Measurements from ENCODE around the gene YIPF4. TPM values are rescaled to one million over a fixed set of nuclear protein-coding genes. Genes with fewer than 3 reads are reported as not detected.
"Not testable (repeated sequence)": the region's sequence is repeated elsewhere in the genome, so short reads cannot be mapped to it uniquely, and the experiment has no call there.

Gene YIPF4
- total and polyA plus RNA-seq, 2 donors (not counting 3 experiments of a cell fraction or from before 2014, with no cell fraction given): 8.6 to 40.1 TPM

DNA sequence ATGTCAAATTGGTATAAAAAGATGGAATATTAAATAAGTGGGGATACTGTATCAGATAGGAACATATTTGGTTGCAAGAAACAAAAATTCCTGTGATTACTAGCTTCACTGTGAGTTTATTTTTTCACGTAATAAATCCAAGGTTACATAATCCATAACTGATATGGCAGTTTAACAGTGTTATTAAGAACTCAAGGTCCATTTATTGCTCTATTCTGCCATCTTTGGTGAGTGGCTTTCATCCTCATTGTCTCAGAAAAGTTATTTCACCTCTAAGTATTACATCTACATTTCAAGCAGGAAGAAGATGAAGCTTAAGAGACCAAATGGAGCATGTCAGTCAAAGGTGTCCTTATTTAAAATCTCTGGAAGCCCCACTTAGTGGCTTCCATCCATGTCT, 37.2 kb downstream of the YIPF4 start:
- dilution Hi-C loops (cut with MboI; ENCODE audit: extremely low pct_ligation_motif_present, low sequenced_read_pairs): no loop called here
- BruUV-seq (replicated peaks): no TSS peak
- TF ChIP-seq GATA2 (IDR thresholded peaks at IDR 0.05; ENCODE audit: insufficient read depth, insufficient read length, low read depth, low read length): no peak
- TF ChIP-seq MYC (IDR thresholded peaks at IDR 0.05; ENCODE audit: low read depth, low read length): no peak
- TF ChIP-seq POLR2A (IDR thresholded peaks at IDR 0.05; ENCODE audit: low read depth, low read length): no peak
- no peak for TF ChIP-seq CTCF (IDR thresholded peaks at IDR 0.05; ENCODE audit: extremely low read depth in 1 of 2, insufficient read depth in 1 of 2, low read depth in 1 of 2, low read length in 2 of 2)
- no peak for TF ChIP-seq POLR2AphosphoS5 (IDR thresholded peaks at IDR 0.05; ENCODE audit: insufficient read depth, low read depth, low read length)
- TF ChIP-seq EZH2 (IDR thresholded peaks at IDR 0.05; ENCODE audit: borderline replicate concordance, low read depth, low read length, severe bottlenecking): no peak
- TF ChIP-seq FOS (IDR thresholded peaks at IDR 0.05; ENCODE audit: borderline replicate concordance, insufficient read depth, low read length): no peak
- TF ChIP-seq MAX (IDR thresholded peaks at IDR 0.05; ENCODE audit: insufficient read depth, insufficient read length): no peak
- no peak for TF ChIP-seq JUN (IDR thresholded peaks at IDR 0.05; ENCODE audit: borderline replicate concordance, insufficient read depth, insufficient read length, low read depth)
- Histone ChIP-seq H2AFZ (ENCODE audit: low read depth, low read length) (no peak overlapping the region), H3K4me3 (replicated peaks in 1 of 3; ENCODE audit: insufficient read depth in 1 of 3, low read depth in 1 of 3, low read length in 3 of 3) (no peak overlapping the region), H3K79me2 (ENCODE audit: control insufficient read depth, insufficient read depth, low read length) (no peaks in the 10 kb centered on the region), H3K4me1 (ENCODE audit: control insufficient read depth, extremely low read depth, insufficient read depth, low read length) (no peaks in the 10 kb centered on the region), H3K27me3 (ENCODE audit: control insufficient read depth in 2 of 2, insufficient read depth in 2 of 2, low read length in 2 of 2) (no peaks in the 10 kb centered on the region), H3K36me3 (ENCODE audit: control insufficient read depth in 2 of 2, extremely low read depth in 1 of 2, insufficient read depth in 2 of 2, low read length in 2 of 2) (no peaks in the 10 kb centered on the region), H3K9ac (replicated peaks; ENCODE audit: extremely low read depth, insufficient read depth, low read length) (no peak overlapping the region), H3K9me1 (replicated peaks; ENCODE audit: control insufficient read depth, extremely low read depth, insufficient read depth, low read length) (no peaks in the 10 kb centered on the region), H4K20me1 (replicated peaks; ENCODE audit: control insufficient read depth, extremely low read depth, insufficient read depth, low read length) (no peaks in the 10 kb centered on the region), H3K4me2 (ENCODE audit: insufficient read depth, low read length) (no peak overlapping the region), H3K9me3 (replicated peaks; ENCODE audit: control insufficient read depth, insufficient read depth, low read length) (no peaks in the 10 kb centered on the region), H3K27ac (ENCODE audit: insufficient read depth, low read depth, low read length) (no peak overlapping the region)
- DNase-seq (ENCODE audit: low read depth, low spot score) (no peak), FAIRE-seq (no peak)
- intact Hi-C loops (cut with micrococcal nuclease): no loop called here
- ChIA-PET CTCF (interaction anchor here (0.6 to 1.2 kb wide), 3 partner anchors 11 to 22 kb away, joined by 3 to 4 read pairs (median 4); no protein-coding TSS in a partner anchor), POLR2A (no interaction called here)

DNA sequence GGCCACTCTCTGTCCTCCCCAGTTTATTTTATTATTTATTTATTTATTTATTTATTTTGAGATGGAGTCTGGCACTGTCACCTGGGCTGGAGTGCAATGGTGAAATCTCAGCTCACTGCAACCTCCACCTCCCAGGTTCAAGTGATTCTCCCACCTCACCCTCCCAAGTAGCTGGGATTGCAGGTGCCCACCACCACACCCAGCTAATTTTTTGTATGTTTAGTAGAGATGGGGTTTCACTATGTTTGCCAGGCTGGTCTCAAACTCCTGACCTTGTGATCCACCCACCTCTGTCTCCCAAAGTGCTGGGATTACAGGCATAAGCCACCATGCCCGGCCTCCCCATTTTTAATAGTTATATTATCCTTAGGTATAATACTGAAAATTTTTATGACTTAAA, 51.0 kb downstream of the YIPF4 start:
- FAIRE-seq: not testable (repeated sequence)
- CTCF ChIA-PET: interaction anchor here (1.6 kb wide), 1 partner anchor 11 kb away, joined by 4 read pairs; no protein-coding TSS in a partner anchor

More for the DNA sequence above, 51.0 kb downstream of the YIPF4 start:
- DNase-seq (ENCODE audit: low read depth, low spot score); H3K4me2 ChIP-seq (ENCODE audit: insufficient read depth, low read length); H3K9me1 ChIP-seq (replicated peaks; ENCODE audit: control insufficient read depth, extremely low read depth, insufficient read depth, low read length); H3K36me3 ChIP-seq (ENCODE audit: control insufficient read depth in 2 of 2, extremely low read depth in 1 of 2, insufficient read depth in 2 of 2, low read length in 2 of 2); H3K79me2 ChIP-seq (ENCODE audit: control insufficient read depth, insufficient read depth, low read length); H3K4me1 ChIP-seq (ENCODE audit: control insufficient read depth, extremely low read depth, insufficient read depth, low read length); H2AFZ ChIP-seq (ENCODE audit: low read depth, low read length); H3K27me3 ChIP-seq (ENCODE audit: control insufficient read depth in 2 of 2, insufficient read depth in 2 of 2, low read length in 2 of 2); dilution Hi-C loops (cut with MboI; ENCODE audit: extremely low pct_ligation_motif_present, low sequenced_read_pairs); BruUV-seq (replicated peaks); intact Hi-C loops (cut with micrococcal nuclease); H4K20me1 ChIP-seq (replicated peaks; ENCODE audit: control insufficient read depth, extremely low read depth, insufficient read depth, low read length); POLR2A ChIA-PET; H3K4me3 ChIP-seq (replicated peaks in 1 of 3; ENCODE audit: insufficient read depth in 1 of 3, low read depth in 1 of 3, low read length in 3 of 3); H3K9me3 ChIP-seq (replicated peaks; ENCODE audit: control insufficient read depth, insufficient read depth, low read length); H3K27ac ChIP-seq (ENCODE audit: insufficient read depth, low read depth, low read length); H3K9ac ChIP-seq (replicated peaks; ENCODE audit: extremely low read depth, insufficient read depth, low read length): not testable (repeated sequence)

All from endothelial cell of umbilical vein (primary cell).